ENCODE data around the gene SDK1. TPM values are rescaled to one million over a fixed set of nuclear protein-coding genes. Genes with fewer than 3 reads are reported as not detected.

Gene SDK1
- total and polyA plus RNA-seq, 2 of the 8 experiments (the other 6 are each of a cell fraction or from before 2014, with no cell fraction given): 3.3 to 7.2 TPM

- TF ChIP-seq BACH1 (IDR thresholded peaks at IDR 0.05; ENCODE audit: low read length) (no peak), CBX5 (IDR thresholded peaks at IDR 0.05; ENCODE audit: low read depth, low read length) (no peak), JUND (IDR thresholded peaks at IDR 0.05; ENCODE audit: low read length) (no peak), ZNF274 (IDR thresholded peaks at IDR 0.05; ENCODE audit: borderline replicate concordance, extremely low read depth, low read length) (no peak)
Observed at GRCh38 chr7:3923307-3923918, 622.4 kb downstream of the SDK1 start (continued).
